GM12878 (cell line): Measurements from ENCODE around the gene HEXB. TPM values are rescaled to one million over a fixed set of nuclear protein-coding genes. Genes with fewer than 3 reads are reported as not detected.
A peak's percentile ranks its signal among the peaks of the same experiment; 100 is the strongest.

ENCODE experiments used
- ATAC-seq: fragments of 200-7000 bp; cut with Tn5 transposase; 3 replicates; pipeline ENCODE4 v1.9.1; 2020; ENCODE audit warnings: mild to moderate bottlenecking, moderate library complexity
- BruUV-seq: library from RNA; stranded (reverse); fragments of 400-500 nt; replicated peaks from 2 replicates; lab custom pipeline; 2021; lab: Mats Ljungman, UMichigan
- CTCF ChIA-PET: fragments of 300-600 bp; sonication (Branson Sonifier 250); formaldehyde crosslinking; extraction: SDS; loops from one replicate; lab custom pipeline; 2021; ENCODE audit warnings: inconsistent platforms; lab: Yijun Ruan, JAX
- POLR2A ChIA-PET: fragments of 350-600 bp; formaldehyde crosslinking; extraction: SDS; loops from one replicate; lab custom pipeline; 2021; ENCODE audit warnings: inconsistent platforms; lab: Charles Lee
- RAD21 ChIA-PET: fragments of 300-600 bp; sonication (Branson Sonifier 250); formaldehyde crosslinking; loops from one replicate; lab custom pipeline; 2023; ENCODE audit warnings: antibody characterized with exemption; ENCODE audit not compliant: unreplicated experiment; lab: Charles Lee
- SMC1A ChIA-PET: fragments of 300-600 bp; sonication (Branson Sonifier 250); formaldehyde crosslinking; loops from one replicate; lab custom pipeline; 2023; ENCODE audit not compliant: unreplicated experiment, uncharacterized antibody; lab: Charles Lee
- DNase-seq: peaks from one replicate; pipeline ENCODE4 v3.0.0-alpha.2; 2011; ENCODE audit warnings: low read depth, low spot score
- FAIRE-seq: peaks from 3 replicates; lab custom pipeline; 2011; peaks lifted over from hg19 to GRCh38; lab: Jason Lieb, UNC
- H2AFZ ChIP-seq: 2 replicates; pipeline ENCODE4 v1.6.0; 2011; ENCODE audit warnings: low read depth, low read length, control low read depth; ENCODE audit not compliant: control insufficient read depth
- H3K27ac ChIP-seq: 2 replicates; pipeline ENCODE4 v1.5.1; 2011; ENCODE audit warnings: control low read depth; ENCODE audit not compliant: control insufficient read depth, insufficient read depth
- H3K27me3 ChIP-seq, 2 experiments: replicated peaks in 1 of 2; 2 replicates each; pipeline versions ENCODE4 v1.6.0 to v1.6.1; 2011; ENCODE audit warnings: low read length in 1 of 2; ENCODE audit not compliant: control insufficient read depth in 2 of 2, insufficient read depth in 2 of 2
- H3K36me3 ChIP-seq, 2 experiments: 2 replicates each; pipeline ENCODE4 v1.5.1; 2011; ENCODE audit warnings: low read length in 1 of 2; ENCODE audit not compliant: control insufficient read depth in 2 of 2, insufficient read depth in 2 of 2
- H3K4me1 ChIP-seq: 2 replicates; pipeline ENCODE4 v1.6.1; 2011; ENCODE audit warnings: mild to moderate bottlenecking, low read length, moderate library complexity, mixed read lengths; ENCODE audit not compliant: control insufficient read depth, insufficient read depth
- H3K4me2 ChIP-seq: 2 replicates; pipeline ENCODE4 v1.6.0; 2011; ENCODE audit warnings: control low read depth; ENCODE audit not compliant: control insufficient read depth, insufficient read depth
- H3K4me3 ChIP-seq: fragments of 200-600 bp; sonication (generic); 2 replicates; pipeline ENCODE4 v1.5.1; 2016
- H3K79me2 ChIP-seq: 2 replicates; pipeline ENCODE4 v1.6.0; 2011; ENCODE audit warnings: low read length; ENCODE audit not compliant: control insufficient read depth, insufficient read depth
- H3K9ac ChIP-seq: 2 replicates; pipeline ENCODE4 v1.8.0; 2011; ENCODE audit warnings: low read length, control low read depth, mixed read lengths; ENCODE audit not compliant: control insufficient read depth, insufficient read depth
- H3K9me3 ChIP-seq: replicated peaks from 3 replicates; pipeline ENCODE4 v1.5.1; 2011; ENCODE audit warnings: mild to moderate bottlenecking, low read length; ENCODE audit not compliant: control insufficient read depth, insufficient read depth
- H4K20me1 ChIP-seq: 2 replicates; pipeline ENCODE4 v1.6.0; 2011; ENCODE audit not compliant: control insufficient read depth, insufficient read depth
- BACH1 ChIP-seq: fragments of 450-650 bp; IDR thresholded peaks from 2 replicates; pipeline ENCODE4 v1.6.1; 2017; ENCODE audit warnings: mild to moderate bottlenecking, borderline replicate concordance
- BMI1 ChIP-seq: fragments of 450-650 bp; IDR thresholded peaks from 2 replicates; pipeline ENCODE4 v1.6.1; 2016; ENCODE audit warnings: mild to moderate bottlenecking, moderate library complexity, borderline replicate concordance
- CHD4 ChIP-seq: fragments of 200-600 bp; sonication (generic); IDR thresholded peaks from 2 replicates; pipeline ENCODE4 v1.6.1; 2016; ENCODE audit warnings: mild to moderate bottlenecking
- CTCF ChIP-seq, 3 experiments: IDR thresholded peaks in 2 of 3; conservative IDR thresholded peaks in 1 of 3; 2 replicates each; pipeline ENCODE4 v1.5.1; 2011; ENCODE audit warnings: low read depth in 3 of 3, low read length in 3 of 3, mild to moderate bottlenecking in 3 of 3, control low read depth in 2 of 3, moderate library complexity in 2 of 3, inconsistent platforms in 1 of 3, mixed read lengths in 1 of 3; ENCODE audit not compliant: control insufficient read depth in 2 of 3, insufficient read depth in 1 of 3; ENCODE audit errors: extremely low read depth in 1 of 3
- IKZF1 ChIP-seq: fragments of 450-650 bp; conservative IDR thresholded peaks from 2 replicates; pipeline ENCODE4 v1.6.1; 2017; ENCODE audit warnings: antibody characterized with exemption, mild to moderate bottlenecking
- IRF5 ChIP-seq: fragments of 450-650 bp; IDR thresholded peaks from 2 replicates; pipeline ENCODE4 v1.6.1; 2017; ENCODE audit warnings: borderline replicate concordance
- MEF2A ChIP-seq: IDR thresholded peaks from 2 replicates; pipeline ENCODE4 v1.6.1; 2011; ENCODE audit warnings: low read depth, mild to moderate bottlenecking, low read length, moderate library complexity; ENCODE audit not compliant: insufficient read depth
- MTA2 ChIP-seq: fragments of 450-650 bp; IDR thresholded peaks from 2 replicates; pipeline ENCODE4 v1.6.1; 2016; ENCODE audit warnings: low read depth, mild to moderate bottlenecking, moderate library complexity
- NBN ChIP-seq: fragments of 450-650 bp; IDR thresholded peaks from 2 replicates; pipeline ENCODE4 v1.6.1; 2016
- NFIC ChIP-seq: IDR thresholded peaks from 2 replicates; pipeline ENCODE4 v1.6.1; 2012; ENCODE audit warnings: low read depth, mild to moderate bottlenecking, inconsistent platforms, low read length, moderate library complexity
- NKRF ChIP-seq: fragments of 450-650 bp; conservative IDR thresholded peaks from 2 replicates; pipeline ENCODE4 v1.6.1; 2017; ENCODE audit warnings: mild to moderate bottlenecking, moderate library complexity
- PAX5 ChIP-seq: IDR thresholded peaks from 2 replicates; pipeline ENCODE4 v1.6.1; 2011; ENCODE audit warnings: low read depth, low read length, borderline replicate concordance
- SMAD1 ChIP-seq: fragments of 450-650 bp; IDR thresholded peaks from 2 replicates; pipeline ENCODE4 v1.6.1; 2018; ENCODE audit warnings: mild to moderate bottlenecking, low read depth; ENCODE audit not compliant: partially characterized antibody
- SMAD5 ChIP-seq: IDR thresholded peaks from 2 replicates; pipeline ENCODE4 v1.6.1; 2016; ENCODE audit warnings: antibody characterized with exemption, low read depth
- YY1 ChIP-seq: IDR thresholded peaks from 2 replicates; pipeline ENCODE4 v1.6.1; 2011; ENCODE audit warnings: low read depth, mild to moderate bottlenecking, low read length
- WGBS: methylation state at CpG from one replicate; pipeline ENCODE4 v1.1.6; 2016; ENCODE audit warnings: low lambda C conversion rate; ENCODE audit not compliant: insufficient replicate concordance, insufficient coverage; ENCODE audit errors: missing lambda C conversion rate; 5-methylcytosine and 5-hydroxymethylcytosine counted together
- in situ Hi-C: fragments of 300-500 bp; cut with MboI; formaldehyde crosslinking; loops from 9 replicates; pipeline ENCODE4 v1.14.3; 2018; ENCODE audit warnings: mixed read lengths
- intact Hi-C: fragments of 100-400 bp; cut with micrococcal nuclease; formaldehyde crosslinking; loops from one replicate; pipeline ENCODE4 v1.14.2; 2022; ENCODE audit not compliant: unreplicated experiment
- polyA plus RNA-seq, 11 experiments: library from polyadenylated mRNA; depleted of rRNA in 4 of 11; unstranded in 6 of 11; stranded (reverse) in 5 of 11; fragments of >200 nt; fragmentation: Nextera tagmentation in 4 of 11; fragmentation: Illumina TruSeq in 1 of 11; extraction: Ambion mirVana in 4 of 11; extraction: Trizol in 1 of 11; gene quantifications; 1 replicate in 1 of 11; 2 replicates in 10 of 11; pipeline versions ENCODE4 v1.2.1 to v1.2.3, GENCODE V29; 2011 to 2016; ENCODE audit warnings: inconsistent platforms in 2 of 11, missing spikeins in 2 of 11, low read depth in 1 of 11
- total RNA-seq, 4 experiments: library from RNA; depleted of rRNA in 3 of 4; stranded (reverse); fragments of >200 nt in 3 of 4; fragmentation: Illumina TruSeq in 1 of 4; extraction: Trizol in 1 of 4; gene quantifications; 2 replicates each; pipeline versions ENCODE4 v1.2.1 to v1.2.3, GENCODE V29; 2013 to 2021

Gene HEXB
- total and polyA plus RNA-seq, 10 of the 15 experiments (the other 5 are each of a cell fraction or from before 2014, with no cell fraction given), result 13.5 to 76.0 (median 42.6) TPM

- H3K36me3 ChIP-seq, result no peaks in the 10 kb centered on the region; a peak in 1 of 4 replicates
- no peaks in the 10 kb centered on the region for H3K9me3 ChIP-seq
- H3K4me2 ChIP-seq, result peak overlapping the region; percentile 87
- H3K27ac ChIP-seq, result no peak overlapping the region
- DNase-seq (no peak), ATAC-seq (peak; percentile 8), FAIRE-seq (no peak)
- no peaks in the 10 kb centered on the region; a peak in 1 of 4 replicates for H3K27me3 ChIP-seq
- WGBS, result 36% methylated on average over 28 of the region's 28 CpGs
- in situ Hi-C loops, result no loop called here
- H3K4me3 ChIP-seq, result peak overlapping the region; percentile 92
- H4K20me1 ChIP-seq, result no peaks in the 10 kb centered on the region
- BruUV-seq, result no TSS peak
- peaks cover 35% of the 10 kb centered on the region for H3K79me2 ChIP-seq
- CTCF ChIA-PET, result interaction anchor here (0.6 to 5.6 kb wide), 37 partner anchors 10 to 743 kb away, joined by 3 to 65 read pairs (median 4); no protein-coding TSS in a partner anchor
- H3K4me1 ChIP-seq, result peaks cover 9% of the 10 kb centered on the region
- 0 out of 2 replicates have a peak overlapping the region, but pooled peaks have one; percentile 24 for H3K9ac ChIP-seq
- peak overlapping the region; percentile 69 for H2AFZ ChIP-seq
- intact Hi-C loops, result loop anchor here (2.0 to 10.0 kb wide), 3 partner anchors 317 to 607 kb away; no protein-coding TSS in a partner anchor
- SMC1A ChIA-PET, result interaction anchor here (0.8 to 8.1 kb wide), 28 partner anchors 10 to 756 kb away, joined by 3 to 71 read pairs (median 4); no protein-coding TSS in a partner anchor
- POLR2A ChIA-PET, result interaction anchor here (0.6 to 2.0 kb wide), 3 partner anchors 9 to 740 kb away, joined by 3 to 6 read pairs (median 3); no protein-coding TSS in a partner anchor
- RAD21 ChIA-PET, result interaction anchor here (0.7 to 5.5 kb wide), 17 partner anchors 11 to 742 kb away, joined by 3 to 45 read pairs (median 5); no protein-coding TSS in a partner anchor
- TF ChIP-seq MEF2A (0 out of 2 replicates have a peak, but pooled peaks have one; percentile 19), MTA2 (no peak), YY1 (no peak), NFIC (no peak), BACH1 (no peak), SMAD5 (no peak), NKRF (no peak), IRF5 (no peak), IKZF1 (peak; percentile 54; the same call in 1 of the 2 replicates), CTCF (IDR thresholded peaks at IDR 0.05 in 2 of 3, conservative IDR thresholded peaks at IDR 0.05 in 1 of 3; ENCODE audit: control insufficient read depth in 2 of 3, extremely low read depth in 1 of 3, insufficient read depth in 1 of 3, low read depth in 3 of 3, low read length in 3 of 3) (peak; percentile 38 to 73 (median 63); a peak in 5 of 6 replicates), SMAD1 (no peak), CHD4 (no peak), NBN (no peak), BMI1 (no peak), PAX5 (no peak)
These were observed 43.1 kb upstream of the HEXB start for GRCh38 chr5:74641735-74642542.
